Amniotic stem cell (primary cell): ENCODE data around the gene STPG1.

ENCODE experiments used
- DNase-seq: peaks from one replicate; lab custom pipeline; 2025; lab: John Stamatoyannopoulos, UW

The STPG1 gene

DNA sequence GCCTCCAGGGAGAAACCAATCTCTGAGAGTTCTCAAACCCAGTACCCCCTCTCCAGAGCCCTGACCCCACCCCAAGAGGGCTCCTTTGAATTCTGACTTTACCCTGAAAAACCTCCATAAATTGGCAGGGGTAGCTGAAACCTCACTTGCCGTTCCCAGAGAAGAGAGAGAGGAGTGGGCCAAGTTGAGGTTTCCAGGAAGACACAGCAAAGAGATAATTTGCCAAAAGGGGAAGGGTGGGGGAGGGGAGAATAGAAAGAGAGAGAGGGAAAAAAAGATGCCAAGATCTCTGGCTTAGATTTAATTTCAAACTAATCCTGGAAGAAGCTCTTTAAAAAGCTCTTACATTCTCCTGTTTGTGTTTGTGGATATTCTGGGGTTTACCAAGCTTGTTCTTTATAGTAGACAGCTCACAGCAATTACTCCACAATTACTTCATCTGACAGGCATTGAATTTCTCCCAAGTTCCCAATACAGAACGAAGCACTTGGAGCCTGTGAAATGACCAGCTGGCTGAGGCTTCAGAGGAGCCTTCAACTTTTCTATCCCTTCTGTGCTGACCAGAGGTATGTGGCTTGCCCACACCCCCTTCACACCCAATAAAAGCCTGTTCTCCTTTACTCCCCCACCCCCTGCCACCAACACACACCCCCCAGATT, 95.5 kb downstream of the STPG1 start:
- no peak for DNase-seq

GRCh38 chr1:24317081-24317480, 96.5 kb downstream of the STPG1 start:
- no peak for DNase-seq

DNA sequence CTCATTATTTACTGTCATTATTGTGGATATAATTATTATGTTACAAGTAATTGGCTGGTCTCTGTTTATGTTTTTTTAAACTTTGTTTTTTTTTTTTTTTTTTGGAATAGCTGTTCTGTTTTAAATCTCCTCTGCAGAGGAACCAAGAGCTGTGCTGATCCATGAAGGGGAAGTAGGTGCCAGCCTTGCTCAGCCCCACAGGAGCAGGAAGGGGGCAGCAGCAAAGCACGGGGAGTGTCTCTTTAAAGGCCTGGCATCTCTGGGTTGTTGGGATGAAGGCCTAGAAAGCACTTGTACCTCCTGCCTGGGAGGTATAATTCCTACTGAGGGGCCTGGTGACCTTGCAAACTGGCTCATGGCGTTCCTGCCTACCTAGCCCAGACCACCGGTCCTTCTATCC, 96.9 kb downstream of the STPG1 start:
- DNase-seq, result no peak

DNA sequence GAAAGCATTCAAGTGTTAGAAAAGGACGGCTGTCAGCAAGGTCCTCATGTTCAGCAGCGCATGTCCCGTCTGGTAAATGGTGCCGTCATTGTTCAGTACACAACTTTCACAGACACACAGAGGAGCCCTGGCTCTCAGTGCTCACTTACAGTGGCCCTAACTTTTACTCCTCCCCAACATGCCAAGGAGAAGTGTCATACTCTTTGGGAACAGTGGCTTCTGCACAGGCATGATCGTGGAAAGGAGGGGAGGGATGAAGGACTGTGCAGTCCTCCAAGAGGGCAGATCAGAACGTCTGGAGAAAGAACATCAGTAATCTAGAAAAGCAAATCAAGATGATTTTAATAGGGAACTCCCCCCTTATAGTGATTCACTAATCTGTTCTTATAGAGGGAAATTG, 98.2 kb downstream of the STPG1 start:
- no peak for DNase-seq

DNA sequence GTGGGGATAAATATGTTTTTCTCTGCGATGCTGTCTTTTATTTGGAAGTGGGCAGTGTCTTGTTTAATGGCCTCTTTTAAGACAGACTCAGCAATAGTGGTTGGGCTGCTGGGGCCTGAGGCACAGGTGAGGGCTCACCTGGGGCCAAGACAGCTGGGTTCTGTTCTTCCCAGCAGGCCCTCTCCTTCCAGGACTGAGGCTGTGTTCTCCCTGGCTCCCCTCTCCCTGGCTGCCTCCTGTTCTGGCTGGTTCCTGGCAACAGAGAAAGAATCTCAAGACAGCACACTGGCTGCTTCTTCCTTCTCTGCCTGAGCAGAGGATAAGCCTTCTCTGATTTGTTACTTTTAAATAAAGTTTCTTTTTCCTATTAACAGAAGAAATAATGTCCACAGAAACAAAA, 101.8 kb downstream of the STPG1 start:
- DNase-seq, result no peak

DNA sequence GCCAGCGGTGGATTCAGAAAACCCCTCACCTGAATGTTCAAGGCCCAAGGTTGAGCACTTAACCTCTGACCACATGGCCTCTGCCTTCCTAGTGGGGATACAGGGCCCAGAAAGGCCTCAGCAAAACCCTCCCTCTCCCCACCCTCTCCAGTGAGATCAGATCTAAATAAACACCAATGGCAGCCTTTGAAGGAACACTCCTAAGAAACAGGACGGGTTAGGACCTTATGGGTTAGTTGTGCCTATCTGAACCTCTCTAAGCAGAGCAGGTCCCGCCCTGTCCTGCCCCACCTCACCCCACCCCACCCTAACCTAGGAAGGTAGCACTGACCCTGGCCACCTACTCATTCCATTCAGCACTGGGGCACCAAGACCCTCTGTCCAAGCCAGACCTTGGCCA, 102.3 kb downstream of the STPG1 start:
- DNase-seq, result no peak

- no peak for DNase-seq
Observed at GRCh38 chr1:24309762-24310485, 103.7 kb downstream of the STPG1 start.

- DNase-seq, result no peak
Observed at GRCh38 chr1:24308365-24309015, 105.1 kb downstream of the STPG1 start.
